Measurements from ENCODE around the gene KRTAP10-2. TPM values are rescaled to one million over a fixed set of nuclear protein-coding genes. Genes with fewer than 3 reads are reported as not detected.

The KRTAP10-2 gene
- total RNA-seq, 1 experiment from 2014 or later, result not detected

- Histone ChIP-seq H3K27me3 (ENCODE audit: control insufficient read depth, insufficient read depth, low read length) (no peaks in the 10 kb centered on the region), H3K36me3 (replicated peaks; ENCODE audit: control insufficient read depth, insufficient read depth, low read length) (peaks cover 6% of the 10 kb centered on the region)
These were observed 36.5 kb downstream of the KRTAP10-2 start for GRCh38 chr21:44514746-44515358.

GRCh38 chr21:44514218-44514520 is 37.1 kb downstream of the KRTAP10-2 start:
- DNase-seq, result no peak
- Histone ChIP-seq H3K27me3 (ENCODE audit: control insufficient read depth, insufficient read depth, low read length) (no peaks in the 10 kb centered on the region), H3K36me3 (replicated peaks; ENCODE audit: control insufficient read depth, insufficient read depth, low read length) (peaks cover 6% of the 10 kb centered on the region), H3K4me3 (ENCODE audit: insufficient read depth, low read depth, low read length) (no peak overlapping the region)

More at GRCh38 chr21:44514746-44515358, 36.5 kb downstream of the KRTAP10-2 start:
- no peak for DNase-seq
- H3K4me3 ChIP-seq (ENCODE audit: insufficient read depth, low read depth, low read length), result no peak overlapping the region

GRCh38 chr21:44513389-44514217 is 37.7 kb downstream of the KRTAP10-2 start:
- H3K36me3 ChIP-seq (replicated peaks; ENCODE audit: control insufficient read depth, insufficient read depth, low read length), result peaks cover 6% of the 10 kb centered on the region
- H3K4me3 ChIP-seq (ENCODE audit: insufficient read depth, low read depth, low read length), result no peak overlapping the region
- peak; percentile 63 for DNase-seq
- H3K27me3 ChIP-seq (ENCODE audit: control insufficient read depth, insufficient read depth, low read length), result no peaks in the 10 kb centered on the region

GRCh38 chr21:44512496-44513388 is 38.6 kb downstream of the KRTAP10-2 start:
- DNase-seq, result peak; percentile 46
- Histone ChIP-seq H3K36me3 (replicated peaks; ENCODE audit: control insufficient read depth, insufficient read depth, low read length) (peaks cover 6% of the 10 kb centered on the region), H3K4me3 (ENCODE audit: insufficient read depth, low read depth, low read length) (no peak overlapping the region), H3K27me3 (ENCODE audit: control insufficient read depth, insufficient read depth, low read length) (no peaks in the 10 kb centered on the region)

GRCh38 chr21:44511938-44512275 is 39.4 kb downstream of the KRTAP10-2 start:
- H3K36me3 ChIP-seq (replicated peaks; ENCODE audit: control insufficient read depth, insufficient read depth, low read length), result peaks cover 6% of the 10 kb centered on the region
- peak; percentile 58 for DNase-seq
- H3K27me3 ChIP-seq (ENCODE audit: control insufficient read depth, insufficient read depth, low read length), result no peaks in the 10 kb centered on the region
- H3K4me3 ChIP-seq (ENCODE audit: insufficient read depth, low read depth, low read length), result no peak overlapping the region

- H3K27me3 ChIP-seq (ENCODE audit: control insufficient read depth, insufficient read depth, low read length), result no peaks in the 10 kb centered on the region
- DNase-seq, result peak; percentile 40
- H3K4me3 ChIP-seq (ENCODE audit: insufficient read depth, low read depth, low read length), result no peak overlapping the region
- peaks cover 6% of the 10 kb centered on the region for H3K36me3 ChIP-seq (replicated peaks; ENCODE audit: control insufficient read depth, insufficient read depth, low read length)
These were observed 39.9 kb downstream of the KRTAP10-2 start for GRCh38 chr21:44511219-44511937.

GRCh38 chr21:44510508-44511218 is 40.6 kb downstream of the KRTAP10-2 start:
- Histone ChIP-seq H3K27me3 (ENCODE audit: control insufficient read depth, insufficient read depth, low read length) (no peaks in the 10 kb centered on the region), H3K36me3 (replicated peaks; ENCODE audit: control insufficient read depth, insufficient read depth, low read length) (peaks cover 6% of the 10 kb centered on the region), H3K4me3 (ENCODE audit: insufficient read depth, low read depth, low read length) (peak overlapping the region; percentile 16; the same call in 1 of the 2 replicates)
- DNase-seq, result peak; percentile 97

GRCh38 chr21:44510109-44510507 is 41.2 kb downstream of the KRTAP10-2 start:
- no peak for DNase-seq
- Histone ChIP-seq H3K36me3 (replicated peaks; ENCODE audit: control insufficient read depth, insufficient read depth, low read length) (peaks cover 6% of the 10 kb centered on the region), H3K4me3 (ENCODE audit: insufficient read depth, low read depth, low read length) (no peak overlapping the region), H3K27me3 (ENCODE audit: control insufficient read depth, insufficient read depth, low read length) (no peaks in the 10 kb centered on the region)

GRCh38 chr21:44509539-44509938 is 41.8 kb downstream of the KRTAP10-2 start:
- H3K36me3 ChIP-seq (replicated peaks; ENCODE audit: control insufficient read depth, insufficient read depth, low read length), result peaks cover 6% of the 10 kb centered on the region

GRCh38 chr21:44508711-44509445 is 42.4 kb downstream of the KRTAP10-2 start:
- Histone ChIP-seq H3K36me3 (replicated peaks; ENCODE audit: control insufficient read depth, insufficient read depth, low read length) (peaks cover 6% of the 10 kb centered on the region), H3K27me3 (ENCODE audit: control insufficient read depth, insufficient read depth, low read length) (no peaks in the 10 kb centered on the region), H3K4me3 (ENCODE audit: insufficient read depth, low read depth, low read length) (no peak overlapping the region)
- peak; percentile 32 for DNase-seq

More at GRCh38 chr21:44509539-44509938, 41.8 kb downstream of the KRTAP10-2 start:
- Histone ChIP-seq H3K4me3 (ENCODE audit: insufficient read depth, low read depth, low read length) (no peak overlapping the region), H3K27me3 (ENCODE audit: control insufficient read depth, insufficient read depth, low read length) (no peaks in the 10 kb centered on the region)
- DNase-seq, result peak; percentile 59

- Histone ChIP-seq H3K36me3 (replicated peaks; ENCODE audit: control insufficient read depth, insufficient read depth, low read length) (peaks cover 6% of the 10 kb centered on the region), H3K4me3 (ENCODE audit: insufficient read depth, low read depth, low read length) (no peak overlapping the region), H3K27me3 (ENCODE audit: control insufficient read depth, insufficient read depth, low read length) (no peaks in the 10 kb centered on the region)
- peak; percentile 48 for DNase-seq
These were observed 42.9 kb downstream of the KRTAP10-2 start for GRCh38 chr21:44508426-44508710.

- peak; percentile 51 for DNase-seq
- Histone ChIP-seq H3K4me3 (ENCODE audit: insufficient read depth, low read depth, low read length) (no peak overlapping the region), H3K27me3 (ENCODE audit: control insufficient read depth, insufficient read depth, low read length) (no peaks in the 10 kb centered on the region), H3K36me3 (replicated peaks; ENCODE audit: control insufficient read depth, insufficient read depth, low read length) (peaks cover 6% of the 10 kb centered on the region)
These were observed 43.5 kb downstream of the KRTAP10-2 start for GRCh38 chr21:44507673-44508425.

Data from H7 (cell line).